Stimulated activated CD8-positive, alpha-beta memory T cell treated with anti-CD3 and anti-CD28 coated beads, Interleukin-4, amount 100 ng/mL, for 24 hours (primary cell): Measurements from ENCODE around the gene EML1.

Experiments used
- DNase-seq: peaks from one replicate; pipeline ENCODE4 v3.0.0-alpha.2; 2020; ENCODE audit warnings: low read depth

EML1 gene

GRCh38 chr14:99779751-99780150 lies 13.5 kb upstream of the EML1 start:
- DNase-seq: no peak

- no peak for DNase-seq
Measured at GRCh38 chr14:99780690-99781089, 12.5 kb upstream of the EML1 start.

- no peak for DNase-seq
Measured at GRCh38 chr14:99781091-99781490, 12.1 kb upstream of the EML1 start.

GRCh38 chr14:99781853-99782610 lies 11.2 kb upstream of the EML1 start:
- DNase-seq: no peak

GRCh38 chr14:99784508-99784907 lies 8.7 kb upstream of the EML1 start:
- DNase-seq: no peak

- no peak for DNase-seq
Measured at GRCh38 chr14:99785426-99785825, 7.8 kb upstream of the EML1 start.

- no peak for DNase-seq
Measured at GRCh38 chr14:99786511-99786989, 6.7 kb upstream of the EML1 start.

- DNase-seq: no peak
Measured at GRCh38 chr14:99788713-99789112, 4.5 kb upstream of the EML1 start.

GRCh38 chr14:99789581-99789980 lies 3.6 kb upstream of the EML1 start:
- DNase-seq: no peak

- DNase-seq: no peak
Measured at GRCh38 chr14:99790201-99790977, 2.8 kb upstream of the EML1 start.

GRCh38 chr14:99790978-99791376 lies 2.2 kb upstream of the EML1 start:
- DNase-seq: no peak

GRCh38 chr14:99791476-99792209 lies 1.6 kb upstream of the EML1 start:
- DNase-seq: no peak

- no peak for DNase-seq
Measured at GRCh38 chr14:99792210-99792535, 1.0 kb upstream of the EML1 start.

- DNase-seq: no peak
Measured at GRCh38 chr14:99792551-99793212, 531 bp upstream of the EML1 start.

GRCh38 chr14:99794151-99794780 lies 1.1 kb downstream of the EML1 start:
- DNase-seq: no peak

GRCh38 chr14:99795046-99795445 lies 1.8 kb downstream of the EML1 start:
- DNase-seq: no peak

GRCh38 chr14:99797231-99797630 lies 4.0 kb downstream of the EML1 start:
- no peak for DNase-seq

- no peak for DNase-seq
Measured at GRCh38 chr14:99800781-99801180, 7.6 kb downstream of the EML1 start.

- DNase-seq: no peak
Measured at GRCh38 chr14:99802301-99803105, 9.3 kb downstream of the EML1 start.

- no peak for DNase-seq
Measured at GRCh38 chr14:99803106-99803775, 10.0 kb downstream of the EML1 start.
